Mononuclear cell (primary cell): Measurements from ENCODE around the gene PARN. TPM values are rescaled to one million over a fixed set of nuclear protein-coding genes. Genes with fewer than 3 reads are reported as not detected.
"Not testable (repeated sequence)": the region's sequence is repeated elsewhere in the genome, so short reads cannot be mapped to it uniquely, and the experiment has no call there.

ENCODE experiments used
- H3K27me3 ChIP-seq: 2 replicates; pipeline ENCODE4 v1.6.0; 2011; ENCODE audit warnings: low read length, control low read depth; ENCODE audit not compliant: insufficient read depth
- H3K4me1 ChIP-seq: 2 replicates; pipeline ENCODE4 v1.5.1; 2011; ENCODE audit warnings: mild to moderate bottlenecking, low read length, control low read depth; ENCODE audit not compliant: insufficient read depth
- H3K4me3 ChIP-seq: 2 replicates; pipeline ENCODE4 v1.5.1; 2011; ENCODE audit warnings: mild to moderate bottlenecking, low read length, moderate library complexity
- H3K9me3 ChIP-seq: 2 replicates; pipeline ENCODE4 v1.5.1; 2011; ENCODE audit warnings: low read depth, mild to moderate bottlenecking, control low read depth, low read length
- total RNA-seq: library from RNA; depleted of rRNA; stranded (reverse); fragments of >200 nt; gene quantifications from one replicate; pipeline ENCODE4 v1.2.3, GENCODE V29; 2012

Gene PARN
- total RNA-seq, 1 donor = 37.2 TPM

GRCh38 chr16:14565688-14566025 is 64.4 kb downstream of the PARN start:
- no peaks in the 10 kb centered on the region for H3K4me1 ChIP-seq
- no peak overlapping the region for H3K4me3 ChIP-seq
- H3K9me3 ChIP-seq = no peaks in the 10 kb centered on the region
- H3K27me3 ChIP-seq = no peaks in the 10 kb centered on the region

- no peaks in the 10 kb centered on the region for H3K9me3 ChIP-seq
- H3K4me3 ChIP-seq = no peak overlapping the region
- H3K27me3 ChIP-seq = no peaks in the 10 kb centered on the region
- H3K4me1 ChIP-seq = peaks cover under 1% of the 10 kb centered on the region
Observed at GRCh38 chr16:14564861-14565687, 65.0 kb downstream of the PARN start.

- no peaks in the 10 kb centered on the region for H3K27me3 ChIP-seq
Observed at GRCh38 chr16:14564323-14564722, 65.7 kb downstream of the PARN start.

GRCh38 chr16:14562691-14563491 is 67.2 kb downstream of the PARN start:
- no peaks in the 10 kb centered on the region for H3K27me3 ChIP-seq
- peaks cover 3% of the 10 kb centered on the region for H3K4me1 ChIP-seq
- no peaks in the 10 kb centered on the region for H3K9me3 ChIP-seq
- H3K4me3 ChIP-seq = no peak overlapping the region

More at GRCh38 chr16:14564323-14564722, 65.7 kb downstream of the PARN start:
- Histone ChIP-seq H3K4me1 (peaks cover 3% of the 10 kb centered on the region), H3K9me3 (no peaks in the 10 kb centered on the region), H3K4me3 (no peak overlapping the region)

GRCh38 chr16:14560523-14560922 is 69.5 kb downstream of the PARN start:
- no peak overlapping the region for H3K4me3 ChIP-seq
- H3K27me3 ChIP-seq = no peaks in the 10 kb centered on the region
- no peaks in the 10 kb centered on the region for H3K9me3 ChIP-seq
- H3K4me1 ChIP-seq = peaks cover 3% of the 10 kb centered on the region

GRCh38 chr16:14559809-14560241 is 70.2 kb downstream of the PARN start:
- no peak overlapping the region for H3K4me3 ChIP-seq
- H3K9me3 ChIP-seq = no peaks in the 10 kb centered on the region
- no peaks in the 10 kb centered on the region for H3K27me3 ChIP-seq
- H3K4me1 ChIP-seq = peaks cover 3% of the 10 kb centered on the region

GRCh38 chr16:14553447-14553846 is 76.6 kb downstream of the PARN start:
- Histone ChIP-seq H3K4me3 (no peak overlapping the region), H3K9me3 (no peaks in the 10 kb centered on the region), H3K4me1 (no peaks in the 10 kb centered on the region), H3K27me3 (no peaks in the 10 kb centered on the region)

- no peaks in the 10 kb centered on the region for H3K27me3 ChIP-seq
- H3K4me3 ChIP-seq = no peak overlapping the region
- no peaks in the 10 kb centered on the region for H3K9me3 ChIP-seq
- H3K4me1 ChIP-seq = no peaks in the 10 kb centered on the region
Observed at GRCh38 chr16:14549789-14550153, 80.3 kb downstream of the PARN start.

- no peak overlapping the region for H3K4me3 ChIP-seq
- H3K27me3 ChIP-seq = no peaks in the 10 kb centered on the region
- H3K9me3 ChIP-seq = no peaks in the 10 kb centered on the region
- no peaks in the 10 kb centered on the region for H3K4me1 ChIP-seq
Observed at GRCh38 chr16:14548933-14549788, 80.9 kb downstream of the PARN start.

GRCh38 chr16:14545346-14545884 is 84.6 kb downstream of the PARN start:
- no peaks in the 10 kb centered on the region for H3K27me3 ChIP-seq
- H3K9me3 ChIP-seq = peaks cover 4% of the 10 kb centered on the region
- no peak overlapping the region for H3K4me3 ChIP-seq
- H3K4me1 ChIP-seq = no peaks in the 10 kb centered on the region

GRCh38 chr16:14544846-14545245 is 85.2 kb downstream of the PARN start:
- H3K9me3 ChIP-seq, H3K27me3 ChIP-seq, H3K4me1 ChIP-seq, H3K4me3 ChIP-seq: not testable (repeated sequence)

- Histone ChIP-seq H3K27me3 (no peaks in the 10 kb centered on the region), H3K4me1 (no peaks in the 10 kb centered on the region), H3K9me3 (peaks cover 4% of the 10 kb centered on the region), H3K4me3 (no peak overlapping the region)
Observed at GRCh38 chr16:14539631-14540030, 90.4 kb downstream of the PARN start.

GRCh38 chr16:14539156-14539555 is 90.9 kb downstream of the PARN start:
- peaks cover 4% of the 10 kb centered on the region for H3K9me3 ChIP-seq
- H3K4me3 ChIP-seq = no peak overlapping the region
- no peaks in the 10 kb centered on the region for H3K27me3 ChIP-seq
- H3K4me1 ChIP-seq = no peaks in the 10 kb centered on the region

GRCh38 chr16:14538604-14539003 is 91.5 kb downstream of the PARN start:
- Histone ChIP-seq H3K4me3 (no peak overlapping the region), H3K9me3 (peaks cover 4% of the 10 kb centered on the region), H3K27me3 (no peaks in the 10 kb centered on the region), H3K4me1 (no peaks in the 10 kb centered on the region)

- H3K9me3 ChIP-seq = no peaks in the 10 kb centered on the region
- H3K4me1 ChIP-seq = peaks cover 4% of the 10 kb centered on the region
- no peak overlapping the region for H3K4me3 ChIP-seq
- H3K27me3 ChIP-seq = no peaks in the 10 kb centered on the region
Observed at GRCh38 chr16:14531613-14532012, 98.4 kb downstream of the PARN start.
